ENCODE results near the gene ATP5F1E.
A peak's percentile ranks its signal among the peaks of the same experiment; 100 is the strongest.

The ATP5F1E gene

GRCh38 chr20:59032023-59032712 lies at the start of gene ATP5F1E:
ATP5F1E (minus strand) TSS chr20:59032335; CDS start chr20:59032251, 84 bp downstream.
- DNase-seq: peak; percentile 93 to 97 (median 94)

- no peak for DNase-seq
Measured at GRCh38 chr20:59081036-59081435, 48.9 kb upstream of the ATP5F1E start.

- no peak for DNase-seq
Measured at GRCh38 chr20:59078231-59078630, 46.1 kb upstream of the ATP5F1E start.

GRCh38 chr20:59077705-59078104 lies 45.6 kb upstream of the ATP5F1E start:
- no peak for DNase-seq

GRCh38 chr20:59075934-59076508 lies 43.9 kb upstream of the ATP5F1E start:
- DNase-seq: no peak

GRCh38 chr20:59074456-59074855 lies 42.3 kb upstream of the ATP5F1E start:
- DNase-seq: no peak

GRCh38 chr20:59073582-59073981 lies 41.4 kb upstream of the ATP5F1E start:
- no peak for DNase-seq

GRCh38 chr20:59071216-59071615 lies 39.1 kb upstream of the ATP5F1E start:
- DNase-seq: no peak

- DNase-seq: no peak
Measured at GRCh38 chr20:59069026-59069425, 36.9 kb upstream of the ATP5F1E start.

- DNase-seq: no peak
Measured at GRCh38 chr20:59068534-59068933, 36.4 kb upstream of the ATP5F1E start.

GRCh38 chr20:59064214-59064722 lies 32.1 kb upstream of the ATP5F1E start:
- no peak for DNase-seq

- DNase-seq: no peak
Measured at GRCh38 chr20:59063358-59064213, 31.5 kb upstream of the ATP5F1E start.

GRCh38 chr20:59062081-59062480 lies 29.9 kb upstream of the ATP5F1E start:
- DNase-seq: no peak

GRCh38 chr20:59055302-59055701 lies 23.2 kb upstream of the ATP5F1E start:
- DNase-seq: peak in 1 of 6 experiments; percentile 23

- DNase-seq: no peak
Measured at GRCh38 chr20:59051666-59052185, 19.6 kb upstream of the ATP5F1E start.

GRCh38 chr20:59050437-59050836 lies 18.3 kb upstream of the ATP5F1E start:
- DNase-seq: no peak

- DNase-seq: no peak
Measured at GRCh38 chr20:59048681-59049030, 16.5 kb upstream of the ATP5F1E start.

- DNase-seq: no peak
Measured at GRCh38 chr20:59047938-59048680, 16.0 kb upstream of the ATP5F1E start.

- no peak for DNase-seq
Measured at GRCh38 chr20:59046862-59047261, 14.7 kb upstream of the ATP5F1E start.

GRCh38 chr20:59044796-59045195 lies 12.7 kb upstream of the ATP5F1E start:
- no peak for DNase-seq

GRCh38 chr20:59044295-59044694 lies 12.2 kb upstream of the ATP5F1E start:
- no peak for DNase-seq

- DNase-seq: no peak
Measured at GRCh38 chr20:59043698-59044097, 11.6 kb upstream of the ATP5F1E start.
